ENCODE results near the gene IGLL1.
"Not testable (repeated sequence)": the region's sequence is repeated elsewhere in the genome, so short reads cannot be mapped to it uniquely, and the experiment has no call there.

Gene IGLL1

DNA sequence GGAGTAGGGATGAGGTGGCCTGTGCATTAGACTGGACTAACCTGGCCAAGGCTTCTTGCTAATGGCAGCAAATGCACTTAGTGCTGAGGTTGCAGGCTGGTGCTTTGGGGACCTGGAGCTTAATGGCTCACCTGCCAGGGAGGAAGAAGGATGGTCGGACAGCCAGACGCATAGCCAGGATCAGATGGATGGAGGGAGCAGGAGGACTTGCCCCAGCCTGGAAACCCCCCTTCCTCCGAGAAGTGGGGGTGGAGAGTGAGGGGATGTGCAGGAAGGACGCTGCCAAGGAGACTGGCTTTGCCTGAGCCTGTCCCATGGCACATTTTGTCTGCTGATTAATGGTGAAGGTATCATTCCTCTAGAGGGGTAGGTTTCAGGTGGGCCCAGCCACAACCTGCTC, 17.9 kb downstream of the IGLL1 start:
- no peak for TF ChIP-seq EZH2 (IDR thresholded peaks at IDR 0.05; ENCODE audit: borderline replicate concordance, low read length)
- TF ChIP-seq, protein P1, sequence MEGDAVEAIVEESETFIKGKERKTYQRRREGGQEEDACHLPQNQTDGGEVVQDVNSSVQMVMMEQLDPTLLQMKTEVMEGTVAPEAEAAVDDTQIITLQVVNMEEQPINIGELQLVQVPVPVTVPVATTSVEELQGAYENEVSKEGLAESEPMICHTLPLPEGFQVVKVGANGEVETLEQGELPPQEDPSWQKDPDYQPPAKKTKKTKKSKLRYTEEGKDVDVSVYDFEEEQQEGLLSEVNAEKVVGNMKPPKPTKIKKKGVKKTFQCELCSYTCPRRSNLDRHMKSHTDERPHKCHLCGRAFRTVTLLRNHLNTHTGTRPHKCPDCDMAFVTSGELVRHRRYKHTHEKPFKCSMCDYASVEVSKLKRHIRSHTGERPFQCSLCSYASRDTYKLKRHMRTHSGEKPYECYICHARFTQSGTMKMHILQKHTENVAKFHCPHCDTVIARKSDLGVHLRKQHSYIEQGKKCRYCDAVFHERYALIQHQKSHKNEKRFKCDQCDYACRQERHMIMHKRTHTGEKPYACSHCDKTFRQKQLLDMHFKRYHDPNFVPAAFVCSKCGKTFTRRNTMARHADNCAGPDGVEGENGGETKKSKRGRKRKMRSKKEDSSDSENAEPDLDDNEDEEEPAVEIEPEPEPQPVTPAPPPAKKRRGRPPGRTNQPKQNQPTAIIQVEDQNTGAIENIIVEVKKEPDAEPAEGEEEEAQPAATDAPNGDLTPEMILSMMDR (IDR thresholded peaks at IDR 0.05; ENCODE audit: low read length), result no peak
- Histone ChIP-seq H3K27me3 (ENCODE audit: insufficient read depth, low read length) (no peaks in the 10 kb centered on the region; the same call in 1 of the 2 replicates), H4K20me1 (ENCODE audit: insufficient read depth, low read length) (no peaks in the 10 kb centered on the region), H3K27ac (ENCODE audit: low read depth, low read length, poor library complexity, severe bottlenecking) (no peak overlapping the region), H3F3A (ENCODE audit: insufficient read depth, low read length) (no peaks in the 10 kb centered on the region), H3K4me2 (ENCODE audit: low read length) (no peak overlapping the region), H3K79me2 (ENCODE audit: insufficient read depth, low read length) (no peaks in the 10 kb centered on the region), H3K9me3 (ENCODE audit: low read length) (no peaks in the 10 kb centered on the region), H3K4me1 (ENCODE audit: insufficient read depth, low read length, severe bottlenecking) (no peaks in the 10 kb centered on the region), H3K36me3 (ENCODE audit: insufficient read depth, low read length) (no peaks in the 10 kb centered on the region), H3K4me3 (ENCODE audit: low read depth, low read length, poor library complexity, severe bottlenecking) (no peak overlapping the region), H2AFZ (ENCODE audit: low read length) (no peak overlapping the region), H3K9ac (ENCODE audit: low read length) (no peak overlapping the region), H3K9me2 (ENCODE audit: low read depth, low read length) (no peaks in the 10 kb centered on the region)

DNA sequence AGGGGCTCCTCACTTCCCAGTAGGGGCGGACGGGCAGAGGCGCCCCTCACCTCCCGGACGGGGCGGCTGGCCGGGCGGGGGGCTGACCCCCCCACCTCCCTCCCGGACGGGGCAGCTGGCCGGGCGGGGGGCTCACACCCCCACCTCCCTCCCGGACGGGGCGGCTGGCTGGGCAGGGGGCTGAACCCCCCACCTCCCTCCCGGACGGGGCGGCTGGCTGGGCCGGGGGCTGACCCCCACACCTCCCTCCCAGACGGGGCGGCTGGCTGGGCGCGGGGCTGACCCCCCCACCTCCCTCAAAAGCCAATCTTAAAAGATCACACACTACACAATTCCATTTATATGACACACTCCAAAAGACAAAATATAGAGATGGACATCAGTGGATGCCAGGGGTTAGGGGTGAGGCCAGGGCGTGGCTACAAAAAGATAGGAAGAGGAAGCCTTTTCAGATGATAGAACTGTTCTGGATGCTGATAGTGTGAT, 19.0 kb downstream of the IGLL1 start:
- not testable (repeated sequence) for H3K79me2 ChIP-seq (ENCODE audit: insufficient read depth, low read length); H3K4me3 ChIP-seq (ENCODE audit: low read depth, low read length, poor library complexity, severe bottlenecking); H3K9me3 ChIP-seq (ENCODE audit: low read length); H4K20me1 ChIP-seq (ENCODE audit: insufficient read depth, low read length); H3K9me2 ChIP-seq (ENCODE audit: low read depth, low read length); H3K27me3 ChIP-seq (ENCODE audit: insufficient read depth, low read length); H3K36me3 ChIP-seq (ENCODE audit: insufficient read depth, low read length); H3F3A ChIP-seq (ENCODE audit: insufficient read depth, low read length); H2AFZ ChIP-seq (ENCODE audit: low read length); H3K4me2 ChIP-seq (ENCODE audit: low read length); H3K4me1 ChIP-seq (ENCODE audit: insufficient read depth, low read length, severe bottlenecking); H3K27ac ChIP-seq (ENCODE audit: low read depth, low read length, poor library complexity, severe bottlenecking); H3K9ac ChIP-seq (ENCODE audit: low read length)

DNA sequence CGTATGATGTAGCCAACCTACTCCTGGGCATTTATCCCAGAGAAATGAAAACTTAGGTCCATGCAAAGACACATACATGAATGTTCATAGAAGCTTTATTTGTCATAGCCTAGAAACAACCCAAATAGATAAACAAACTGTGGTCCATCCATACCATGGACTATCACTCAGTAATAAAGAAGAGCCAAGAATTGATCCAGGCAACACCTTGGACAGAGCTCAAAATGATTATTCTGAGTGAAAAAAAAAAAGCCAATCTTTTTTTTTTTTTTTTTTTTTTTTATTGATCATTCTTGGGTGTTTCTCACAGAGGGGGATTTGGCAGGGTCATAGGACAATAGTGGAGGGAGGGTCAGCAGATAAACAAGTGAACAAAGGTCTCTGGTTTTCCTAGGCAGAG, 19.9 kb downstream of the IGLL1 start:
- H3K4me1 ChIP-seq (ENCODE audit: insufficient read depth, low read length, severe bottlenecking); H2AFZ ChIP-seq (ENCODE audit: low read length); H4K20me1 ChIP-seq (ENCODE audit: insufficient read depth, low read length); H3K4me2 ChIP-seq (ENCODE audit: low read length); H3K27ac ChIP-seq (ENCODE audit: low read depth, low read length, poor library complexity, severe bottlenecking); H3K79me2 ChIP-seq (ENCODE audit: insufficient read depth, low read length); H3K9ac ChIP-seq (ENCODE audit: low read length); H3F3A ChIP-seq (ENCODE audit: insufficient read depth, low read length); H3K4me3 ChIP-seq (ENCODE audit: low read depth, low read length, poor library complexity, severe bottlenecking); H3K9me3 ChIP-seq (ENCODE audit: low read length); H3K36me3 ChIP-seq (ENCODE audit: insufficient read depth, low read length); H3K27me3 ChIP-seq (ENCODE audit: insufficient read depth, low read length); H3K9me2 ChIP-seq (ENCODE audit: low read depth, low read length): not testable (repeated sequence)

DNA sequence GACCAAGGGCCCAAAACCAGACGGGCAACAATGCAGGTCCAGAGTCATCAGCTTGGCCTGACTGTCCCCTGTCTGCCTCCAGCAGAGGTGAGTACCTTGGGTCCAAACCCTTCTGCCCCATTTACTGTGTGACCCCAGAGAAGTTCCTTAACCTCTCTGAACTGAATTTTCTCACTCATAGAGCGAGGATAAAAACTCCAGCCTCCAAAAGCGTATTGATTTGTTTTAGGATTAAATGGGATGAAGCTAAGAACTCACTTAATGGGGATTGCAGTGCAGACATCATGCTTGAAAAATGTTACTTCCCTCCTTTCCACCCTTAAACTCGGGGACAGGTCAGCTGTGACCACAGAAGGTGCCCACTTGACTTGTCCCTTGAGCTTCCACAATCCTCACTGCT, 22.6 kb downstream of the IGLL1 start:
- Histone ChIP-seq H2AFZ (ENCODE audit: low read length) (no peak overlapping the region), H3K9me3 (ENCODE audit: low read length) (no peaks in the 10 kb centered on the region), H3K27ac (ENCODE audit: low read depth, low read length, poor library complexity, severe bottlenecking) (no peak overlapping the region), H3K9ac (ENCODE audit: low read length) (no peak overlapping the region), H3K27me3 (ENCODE audit: insufficient read depth, low read length) (no peaks in the 10 kb centered on the region; the same call in 1 of the 2 replicates), H3K36me3 (ENCODE audit: insufficient read depth, low read length) (no peaks in the 10 kb centered on the region), H4K20me1 (ENCODE audit: insufficient read depth, low read length) (no peaks in the 10 kb centered on the region), H3F3A (ENCODE audit: insufficient read depth, low read length) (no peaks in the 10 kb centered on the region), H3K9me2 (ENCODE audit: low read depth, low read length) (no peaks in the 10 kb centered on the region), H3K79me2 (ENCODE audit: insufficient read depth, low read length) (no peaks in the 10 kb centered on the region), H3K4me2 (ENCODE audit: low read length) (no peak overlapping the region), H3K4me1 (ENCODE audit: insufficient read depth, low read length, severe bottlenecking) (no peaks in the 10 kb centered on the region), H3K4me3 (ENCODE audit: low read depth, low read length, poor library complexity, severe bottlenecking) (no peak overlapping the region)
- no peak for TF ChIP-seq EZH2 (IDR thresholded peaks at IDR 0.05; ENCODE audit: borderline replicate concordance, low read length)
- TF ChIP-seq, protein P1 (IDR thresholded peaks at IDR 0.05; ENCODE audit: low read length), result no peak

Measured in OCI-LY1 (cell line).